CD4-positive, CD25-positive, alpha-beta regulatory T cell (primary cell): ENCODE measurements around the gene NFASC. TPM values are rescaled to one million over a fixed set of nuclear protein-coding genes. Genes with fewer than 3 reads are reported as not detected.

Experiments used
- ATAC-seq, 2 donors: fragments of 150-1000 bp; cut with Tn5 transposase; one replicate each; pipeline ENCODE4 v1.10.0; 2021; ENCODE audit warnings: low read depth in 2 of 2, moderate number of reproducible peaks in 2 of 2, moderate library complexity in 1 of 2
- DNase-seq, 3 donors: peaks; one replicate each; pipeline versions ENCODE4 v3.0.0 to v3.0.0-alpha.2; 2012 to 2022; ENCODE audit warnings: mixed read lengths in 1 of 3
- H3K27ac ChIP-seq: one replicate; pipeline ENCODE4 v1.7.0; 2013; ENCODE audit warnings: mild to moderate bottlenecking, low read length; ENCODE audit not compliant: insufficient read depth, poor library complexity, severe bottlenecking
- H3K27me3 ChIP-seq: one replicate; pipeline ENCODE4 v1.7.0; 2013; ENCODE audit warnings: low read length; ENCODE audit not compliant: control insufficient read depth, insufficient read depth
- H3K36me3 ChIP-seq: one replicate; pipeline ENCODE4 v1.7.0; 2013; ENCODE audit warnings: mild to moderate bottlenecking, low read length, moderate library complexity; ENCODE audit not compliant: control insufficient read depth, insufficient read depth
- H3K4me1 ChIP-seq: 2 replicates; pipeline ENCODE4 v1.7.0; 2013; ENCODE audit warnings: mild to moderate bottlenecking, low read length; ENCODE audit not compliant: insufficient read depth, control insufficient read depth, poor library complexity, severe bottlenecking
- H3K4me3 ChIP-seq: one replicate; pipeline ENCODE4 v1.7.0; 2013; ENCODE audit warnings: low read depth, mild to moderate bottlenecking, low read length, moderate library complexity
- H3K9me3 ChIP-seq, 2 experiments: 1 replicate in 1 of 2; 2 replicates in 1 of 2; pipeline ENCODE4 v1.7.0; 2013; ENCODE audit warnings: low read length in 2 of 2, mild to moderate bottlenecking in 1 of 2, moderate library complexity in 1 of 2; ENCODE audit not compliant: control insufficient read depth in 2 of 2
- H3K27ac Mint-ChIP-seq, 3 donors: one replicate each; pipeline ENCODE4 v1.8.0; 2020 to 2022; ENCODE audit warnings: mild to moderate bottlenecking in 3 of 3, mixed read lengths in 3 of 3, moderate library complexity in 2 of 3
- H3K27me3 Mint-ChIP-seq: one replicate; pipeline ENCODE4 v1.8.0; 2022; ENCODE audit warnings: mild to moderate bottlenecking, mixed read lengths
- H3K36me3 Mint-ChIP-seq: one replicate; pipeline ENCODE4 v1.8.0; 2020; ENCODE audit warnings: mixed read lengths
- H3K4me1 Mint-ChIP-seq, 4 donors: one replicate each; pipeline ENCODE4 v1.8.0; 2020 to 2022; ENCODE audit warnings: mixed read lengths in 4 of 4, mild to moderate bottlenecking in 1 of 4
- H3K4me3 Mint-ChIP-seq, 4 donors: one replicate each; pipeline ENCODE4 v1.8.0; 2020 to 2022; ENCODE audit warnings: mild to moderate bottlenecking in 4 of 4, mixed read lengths in 4 of 4, moderate library complexity in 3 of 4
- H3K9me3 Mint-ChIP-seq, 7 donors: one replicate each; pipeline ENCODE4 v1.8.0; 2020 to 2022; ENCODE audit warnings: mixed read lengths in 7 of 7, mild to moderate bottlenecking in 3 of 7, moderate library complexity in 2 of 7
- polyA plus RNA-seq, 4 donors: library from polyadenylated mRNA; unstranded; fragments of 300-500 nt; fragmentation: Illumina TruSeq; gene quantifications; one replicate each; pipeline ENCODE4 v1.2.3, GENCODE V29; 2021
- total RNA-seq: library from RNA; stranded (reverse); gene quantifications from one replicate; pipeline ENCODE4 v1.2.3, GENCODE V29; 2022

NFASC gene
- total and polyA plus RNA-seq, 5 donors from 2014 or later, result not detected

DNA sequence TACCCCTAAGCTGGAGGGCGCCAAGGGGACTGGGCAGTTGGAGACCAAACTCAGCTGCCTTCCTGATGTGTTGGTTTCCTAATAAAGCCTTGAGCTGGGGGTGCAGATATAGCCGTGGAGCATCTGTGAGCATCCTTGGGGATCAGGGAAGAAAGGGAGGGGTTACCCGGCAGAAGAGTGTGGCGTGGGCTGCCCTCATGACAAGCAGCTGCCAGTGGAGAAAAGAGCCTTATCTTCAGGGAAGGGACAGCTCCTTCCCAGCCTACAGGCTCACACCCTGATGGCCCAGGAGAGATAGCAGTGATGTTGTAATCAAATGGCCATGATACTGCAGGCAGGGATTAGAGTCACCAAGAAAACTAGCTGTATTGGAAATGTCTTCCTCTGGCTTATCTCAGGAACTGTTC lies 10.8 kb upstream of the NFASC start:
- no peaks in the 10 kb centered on the region for H3K36me3 Mint-ChIP-seq
- Histone ChIP-seq H3K27me3 (peaks cover 2% of the 10 kb centered on the region), H3K9me3 (no peaks in the 10 kb centered on the region), H3K27ac (no peak overlapping the region), H3K36me3 (no peaks in the 10 kb centered on the region), H3K4me3 (no peak overlapping the region), H3K4me1 (no peaks in the 10 kb centered on the region)
- no peak overlapping the region for H3K27ac Mint-ChIP-seq
- H3K4me3 Mint-ChIP-seq, result no peak overlapping the region
- no peaks in the 10 kb centered on the region for H3K4me1 Mint-ChIP-seq
- ATAC-seq (no peak), DNase-seq (no peak)
- peaks cover 14% of the 10 kb centered on the region for H3K27me3 Mint-ChIP-seq
- H3K9me3 Mint-ChIP-seq, result peaks cover 0 to 2% (median 0%) of the 10 kb centered on the region in 7 donors

DNA sequence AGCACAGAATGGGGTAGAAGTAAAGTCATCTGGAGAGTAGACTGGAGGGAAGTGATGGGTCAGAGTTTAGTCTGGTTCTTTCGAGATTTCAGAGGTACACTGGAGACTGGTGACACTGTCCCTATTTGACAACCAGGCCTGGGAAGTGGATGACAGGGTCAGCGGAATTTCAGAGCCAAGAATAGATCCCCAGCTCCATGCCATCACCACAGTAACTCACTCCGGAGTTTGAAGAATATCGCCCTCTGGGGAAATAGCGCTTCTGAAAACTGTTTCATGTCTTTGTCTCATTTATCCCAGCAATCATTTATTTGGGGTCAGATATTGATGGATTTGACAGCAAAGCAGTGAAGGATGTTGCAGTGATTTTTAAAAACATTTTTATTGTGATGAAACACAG lies 7.6 kb upstream of the NFASC start:
- Histone ChIP-seq H3K36me3 (no peaks in the 10 kb centered on the region), H3K27ac (no peak overlapping the region), H3K4me1 (no peaks in the 10 kb centered on the region), H3K9me3 (no peaks in the 10 kb centered on the region), H3K27me3 (peaks cover 3% of the 10 kb centered on the region), H3K4me3 (no peak overlapping the region)
- H3K27ac Mint-ChIP-seq, result no peak overlapping the region
- H3K9me3 Mint-ChIP-seq, result peaks cover 0 to 2% (median 0%) of the 10 kb centered on the region in 7 donors
- H3K4me3 Mint-ChIP-seq, result no peak overlapping the region
- H3K4me1 Mint-ChIP-seq, result no peaks in the 10 kb centered on the region
- H3K36me3 Mint-ChIP-seq, result no peaks in the 10 kb centered on the region
- no peak for DNase-seq
- ATAC-seq, result no peak
- peaks cover under 1% of the 10 kb centered on the region for H3K27me3 Mint-ChIP-seq

DNA sequence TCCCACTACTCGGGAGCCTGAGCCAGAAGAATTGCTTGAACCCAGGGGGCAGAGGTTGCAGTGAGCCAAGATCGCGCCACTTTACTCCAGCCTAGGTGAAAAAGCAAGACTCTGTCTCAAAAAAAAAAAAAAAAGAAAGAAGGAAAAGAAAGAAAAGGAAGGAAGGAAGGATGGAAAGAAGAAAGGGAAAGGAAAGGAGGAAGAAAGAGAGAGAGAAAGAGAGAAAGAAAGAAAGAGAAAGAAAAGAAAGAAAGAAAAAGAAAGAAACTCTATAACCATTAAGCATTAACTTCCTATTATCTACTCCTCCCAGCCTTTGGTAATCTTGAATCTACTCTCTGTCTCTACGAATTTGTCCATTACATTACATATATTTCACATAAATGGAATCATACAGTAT lies 6.9 kb upstream of the NFASC start:
- Histone ChIP-seq H3K9me3 (no peaks in the 10 kb centered on the region), H3K4me1 (no peaks in the 10 kb centered on the region), H3K27ac (no peak overlapping the region), H3K4me3 (no peak overlapping the region), H3K36me3 (no peaks in the 10 kb centered on the region), H3K27me3 (peaks cover 3% of the 10 kb centered on the region)
- ATAC-seq (no peak), DNase-seq (no peak)
- Mint-ChIP-seq H3K27me3 (no peaks in the 10 kb centered on the region), H3K27ac (no peak overlapping the region), H3K9me3 (no peaks in the 10 kb centered on the region), H3K4me3 (no peak overlapping the region), H3K4me1 (no peaks in the 10 kb centered on the region), H3K36me3 (no peaks in the 10 kb centered on the region)

DNA sequence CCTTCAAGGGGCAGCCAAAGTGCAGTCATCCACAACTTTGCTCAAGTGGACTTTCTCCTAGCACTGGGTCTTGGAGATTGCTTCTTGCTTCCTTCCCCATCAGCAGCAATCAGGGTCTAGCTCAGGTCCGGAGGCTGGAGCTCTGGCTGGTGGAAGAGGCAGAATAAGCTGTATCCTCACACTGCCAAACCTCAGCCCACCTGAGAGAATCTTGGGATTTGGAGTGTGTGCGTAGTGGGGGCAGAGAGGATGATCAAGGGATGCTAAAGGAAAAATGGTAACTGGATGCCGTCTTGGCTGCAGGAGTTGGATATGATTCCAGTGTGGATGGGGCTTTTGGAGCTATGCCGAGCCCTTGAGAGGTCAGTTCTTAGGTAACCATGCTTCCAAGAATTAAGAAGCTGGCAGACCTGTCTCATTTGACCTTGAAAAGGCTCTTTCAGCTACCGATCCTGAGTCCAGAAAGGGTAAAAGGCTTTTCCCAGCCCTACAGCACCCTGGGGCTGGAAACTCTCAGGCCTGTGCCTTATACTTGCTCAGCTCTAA lies 4.5 kb upstream of the NFASC start:
- no peak overlapping the region for H3K27ac ChIP-seq
- H3K9me3 Mint-ChIP-seq, result no peaks in the 10 kb centered on the region
- H3K4me1 Mint-ChIP-seq, result no peaks in the 10 kb centered on the region
- H3K9me3 ChIP-seq, result no peaks in the 10 kb centered on the region
- no peaks in the 10 kb centered on the region for H3K4me1 ChIP-seq
- H3K4me3 Mint-ChIP-seq, result no peak overlapping the region
- no peaks in the 10 kb centered on the region for H3K36me3 Mint-ChIP-seq
- peaks cover 3% of the 10 kb centered on the region for H3K27me3 ChIP-seq
- no peak overlapping the region for H3K27ac Mint-ChIP-seq
- H3K27me3 Mint-ChIP-seq, result no peaks in the 10 kb centered on the region
- H3K4me3 ChIP-seq, result no peak overlapping the region
- no peaks in the 10 kb centered on the region for H3K36me3 ChIP-seq
- DNase-seq, result no peak
- ATAC-seq, result no peak

DNA sequence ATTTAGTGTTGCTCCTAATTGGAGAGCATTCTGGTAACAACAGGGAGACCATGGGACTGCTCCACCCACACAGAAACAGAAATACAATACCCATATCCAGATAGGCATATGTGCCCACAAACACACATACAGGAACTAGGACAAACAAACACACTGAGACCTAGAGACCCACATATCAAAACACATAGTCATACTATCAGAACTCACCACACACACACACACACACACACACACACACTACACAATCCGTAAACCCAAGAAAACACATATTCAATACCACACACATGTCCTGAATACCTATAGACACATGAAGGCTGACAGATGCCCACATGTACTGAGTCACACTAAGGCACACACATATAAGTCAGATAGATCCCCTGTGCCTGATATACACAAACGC lies 3.5 kb upstream of the NFASC start:
- Mint-ChIP-seq H3K27me3 (no peaks in the 10 kb centered on the region), H3K4me1 (no peaks in the 10 kb centered on the region), H3K4me3 (no peak overlapping the region), H3K9me3 (no peaks in the 10 kb centered on the region), H3K27ac (no peak overlapping the region), H3K36me3 (no peaks in the 10 kb centered on the region)
- H3K4me3 ChIP-seq, result no peak overlapping the region
- H3K27ac ChIP-seq, result no peak overlapping the region
- peaks cover 3% of the 10 kb centered on the region for H3K27me3 ChIP-seq
- no peaks in the 10 kb centered on the region for H3K4me1 ChIP-seq
- no peaks in the 10 kb centered on the region for H3K36me3 ChIP-seq
- no peaks in the 10 kb centered on the region for H3K9me3 ChIP-seq
- DNase-seq (no peak), ATAC-seq (no peak)

DNA sequence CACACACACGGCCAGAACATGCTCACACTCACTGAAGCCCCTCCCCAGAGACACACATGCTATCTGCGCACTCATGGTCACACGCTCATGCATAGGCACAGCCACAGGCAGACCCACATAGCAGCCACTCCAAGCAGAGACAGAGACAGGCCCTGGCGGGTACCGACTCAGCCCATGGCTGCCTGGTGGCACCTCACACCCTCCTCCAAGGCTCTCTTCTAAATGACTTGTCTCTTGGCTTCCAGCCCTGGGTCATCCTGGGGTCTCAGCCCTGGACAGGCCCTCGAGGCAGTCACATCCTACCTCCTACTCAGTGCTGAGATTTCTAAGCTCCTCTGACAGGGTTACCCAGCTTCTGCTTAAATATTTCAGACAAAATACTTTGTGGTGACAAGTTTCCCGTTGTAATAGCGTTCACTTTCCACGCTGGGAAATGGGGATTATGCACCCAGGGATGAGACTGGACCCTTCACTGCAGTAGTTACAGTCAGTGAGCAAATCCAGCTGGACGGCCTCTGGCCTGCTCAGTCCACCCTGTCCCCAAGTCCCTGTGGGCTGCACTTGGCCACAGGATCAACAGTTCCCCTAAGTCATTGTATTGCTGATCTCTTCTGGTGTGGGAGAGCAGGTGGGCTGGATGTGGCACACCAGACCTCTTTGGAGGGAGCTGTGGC lies 2.9 kb upstream of the NFASC start:
- no peaks in the 10 kb centered on the region for H3K4me1 Mint-ChIP-seq
- H3K4me3 Mint-ChIP-seq, result no peak overlapping the region
- no peaks in the 10 kb centered on the region for H3K9me3 Mint-ChIP-seq
- peaks cover 3% of the 10 kb centered on the region for H3K27me3 ChIP-seq
- H3K4me1 ChIP-seq, result no peaks in the 10 kb centered on the region
- no peak for ATAC-seq
- H3K36me3 ChIP-seq, result no peaks in the 10 kb centered on the region
- no peaks in the 10 kb centered on the region for H3K9me3 ChIP-seq
- H3K27me3 Mint-ChIP-seq, result no peaks in the 10 kb centered on the region
- no peaks in the 10 kb centered on the region for H3K36me3 Mint-ChIP-seq
- no peak overlapping the region for H3K27ac Mint-ChIP-seq
- no peak overlapping the region for H3K27ac ChIP-seq
- H3K4me3 ChIP-seq, result no peak overlapping the region
- DNase-seq, result no peak

DNA sequence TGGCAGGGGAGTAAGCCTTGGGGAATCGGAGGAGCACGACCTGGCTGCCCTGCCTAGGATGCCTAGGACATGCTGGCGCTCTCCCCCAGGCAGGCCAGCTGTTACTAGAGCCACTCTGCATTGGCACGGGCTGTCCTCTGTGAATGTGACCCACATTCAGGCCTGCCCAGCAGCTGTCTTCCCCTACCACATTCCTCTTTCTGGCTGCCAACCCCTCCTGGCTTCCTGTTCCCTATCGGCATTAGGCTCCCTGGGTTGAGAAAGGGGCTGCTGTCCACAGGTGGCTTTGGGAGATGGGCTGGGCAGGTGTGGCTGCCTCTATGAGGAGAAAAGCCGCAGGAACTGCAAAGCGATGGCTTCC lies 2.3 kb upstream of the NFASC start:
- H3K4me3 Mint-ChIP-seq, result no peak overlapping the region
- no peaks in the 10 kb centered on the region for H3K9me3 Mint-ChIP-seq
- no peaks in the 10 kb centered on the region for H3K27me3 Mint-ChIP-seq

DNA sequence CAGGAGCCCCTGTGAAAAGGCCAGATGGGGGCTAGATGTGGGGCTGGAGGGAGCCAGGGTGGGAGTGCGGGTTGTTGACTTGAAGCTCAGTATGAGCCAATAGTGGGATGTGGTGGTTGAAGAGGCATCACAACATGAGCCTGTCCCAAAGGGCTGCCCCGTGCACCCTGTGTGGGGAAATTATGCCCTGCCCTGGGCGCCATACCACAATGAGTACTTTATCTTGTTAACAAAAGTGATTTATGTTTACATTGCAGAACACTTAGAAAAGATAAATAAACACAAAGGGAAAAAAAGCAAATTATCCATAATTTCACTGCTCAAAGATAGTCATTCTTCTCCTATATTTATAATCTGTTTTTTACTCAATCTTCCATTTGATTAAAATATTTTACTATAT lies 1.6 kb upstream of the NFASC start:
- no peaks in the 10 kb centered on the region for H3K36me3 ChIP-seq
- Mint-ChIP-seq H3K36me3 (no peaks in the 10 kb centered on the region), H3K4me3 (no peak overlapping the region), H3K9me3 (no peaks in the 10 kb centered on the region), H3K27ac (no peak overlapping the region), H3K27me3 (no peaks in the 10 kb centered on the region), H3K4me1 (no peaks in the 10 kb centered on the region)
- H3K9me3 ChIP-seq, result no peaks in the 10 kb centered on the region
- peaks cover 3% of the 10 kb centered on the region for H3K27me3 ChIP-seq
- H3K4me3 ChIP-seq, result no peak overlapping the region
- ATAC-seq (no peak), DNase-seq (no peak)
- no peak overlapping the region for H3K27ac ChIP-seq
- no peaks in the 10 kb centered on the region for H3K4me1 ChIP-seq

More for the DNA sequence above, 2.3 kb upstream of the NFASC start:
- Histone ChIP-seq H3K4me1 (no peaks in the 10 kb centered on the region), H3K27me3 (peaks cover 3% of the 10 kb centered on the region), H3K27ac (no peak overlapping the region), H3K9me3 (no peaks in the 10 kb centered on the region), H3K4me3 (no peak overlapping the region), H3K36me3 (no peaks in the 10 kb centered on the region)
- DNase-seq (no peak), ATAC-seq (no peak)
- Mint-ChIP-seq H3K27ac (no peak overlapping the region), H3K4me1 (no peaks in the 10 kb centered on the region), H3K36me3 (no peaks in the 10 kb centered on the region)
